HG03457 (cell line): Measurements from ENCODE around the gene RRP9.

Experiments
- ATAC-seq: cut with Tn5 transposase; IDR thresholded peaks from one replicate; pipeline ENCODE4 v1.9.1; 2021; ENCODE audit warnings: moderate number of reproducible peaks; ENCODE audit not compliant: unreplicated experiment

The RRP9 gene

DNA sequence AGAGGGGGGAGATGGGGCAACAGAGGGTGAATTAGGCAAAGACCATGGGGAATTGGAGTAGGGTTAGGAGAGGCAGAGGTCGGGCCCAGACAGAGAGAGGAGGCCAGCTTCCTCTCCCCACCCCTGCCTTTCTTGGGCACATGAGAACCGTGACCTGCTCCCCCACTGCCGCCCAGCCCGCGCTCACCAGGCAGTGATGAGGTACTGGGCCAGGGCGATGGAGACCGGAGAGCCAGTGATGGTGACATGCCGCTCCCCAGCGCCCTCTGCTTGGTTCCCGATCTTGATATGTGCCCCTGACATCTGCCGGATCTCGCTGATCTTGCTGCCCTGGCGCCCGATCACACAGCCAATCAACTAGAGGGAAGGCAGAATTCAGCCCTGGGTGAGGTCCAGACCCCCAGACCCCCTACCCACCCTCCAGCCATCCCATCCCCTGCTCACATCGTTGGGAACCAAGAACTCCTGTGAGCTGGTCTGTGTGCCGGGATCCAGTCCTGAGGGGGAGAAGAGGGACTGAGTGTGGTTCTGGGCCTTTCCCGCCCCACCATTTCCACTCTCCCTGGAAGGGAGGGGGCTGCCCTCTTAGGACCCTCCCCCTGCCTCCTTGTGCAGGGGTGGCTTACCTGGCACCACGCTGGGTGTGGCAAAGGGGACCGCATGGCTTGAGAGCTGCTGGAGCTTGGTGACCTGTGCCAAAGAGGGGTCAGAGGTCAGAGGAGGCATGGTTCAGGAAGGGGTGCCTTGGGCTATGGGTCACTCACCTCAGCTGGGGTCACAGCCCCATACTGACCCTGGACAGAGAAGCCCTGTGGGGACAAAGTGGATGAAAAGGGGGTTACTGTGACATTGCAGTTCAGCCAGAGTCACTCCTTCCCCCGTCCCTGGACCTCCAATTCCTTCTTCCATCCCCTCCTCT, 17.2 kb upstream of the RRP9 start:
- no peak for ATAC-seq

DNA sequence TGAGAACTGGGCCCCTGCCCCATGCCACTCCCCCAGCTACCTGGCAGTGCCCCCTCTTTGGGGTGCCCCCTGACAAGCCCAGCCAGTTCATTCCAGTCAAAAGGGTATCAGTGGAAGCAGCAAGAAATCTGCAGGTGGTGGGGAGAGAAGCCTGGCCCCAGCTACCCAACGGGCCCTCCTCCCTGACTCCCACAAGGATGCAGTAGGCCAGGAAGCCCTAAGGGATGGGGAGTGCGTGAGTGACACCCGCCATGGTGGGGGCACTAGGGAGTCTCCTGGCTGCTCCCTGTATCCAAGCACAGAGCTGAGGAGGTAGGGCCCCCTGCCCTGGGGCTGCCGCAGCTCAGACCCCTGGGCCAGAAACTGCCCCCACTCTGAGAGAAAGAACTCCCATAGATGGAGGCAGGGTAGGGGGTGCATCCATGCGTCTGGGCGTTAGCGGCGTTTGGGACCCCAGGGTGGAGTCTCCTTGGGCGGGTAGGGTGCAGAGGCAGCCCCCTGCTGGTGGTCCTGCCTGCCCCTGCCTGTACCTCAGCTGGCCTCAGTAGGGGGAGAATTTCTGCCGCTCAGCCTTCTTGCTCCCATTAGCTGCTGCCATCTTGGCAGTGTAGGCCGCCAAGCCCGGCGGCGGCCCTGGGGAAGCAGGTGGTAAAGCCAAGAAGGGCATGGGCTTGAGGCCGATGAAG, 16.0 kb upstream of the RRP9 start:
- ATAC-seq, result no peak

GRCh38 chr3:51955893-51956770, 14.4 kb upstream of the RRP9 start:
- no peak for ATAC-seq

DNA sequence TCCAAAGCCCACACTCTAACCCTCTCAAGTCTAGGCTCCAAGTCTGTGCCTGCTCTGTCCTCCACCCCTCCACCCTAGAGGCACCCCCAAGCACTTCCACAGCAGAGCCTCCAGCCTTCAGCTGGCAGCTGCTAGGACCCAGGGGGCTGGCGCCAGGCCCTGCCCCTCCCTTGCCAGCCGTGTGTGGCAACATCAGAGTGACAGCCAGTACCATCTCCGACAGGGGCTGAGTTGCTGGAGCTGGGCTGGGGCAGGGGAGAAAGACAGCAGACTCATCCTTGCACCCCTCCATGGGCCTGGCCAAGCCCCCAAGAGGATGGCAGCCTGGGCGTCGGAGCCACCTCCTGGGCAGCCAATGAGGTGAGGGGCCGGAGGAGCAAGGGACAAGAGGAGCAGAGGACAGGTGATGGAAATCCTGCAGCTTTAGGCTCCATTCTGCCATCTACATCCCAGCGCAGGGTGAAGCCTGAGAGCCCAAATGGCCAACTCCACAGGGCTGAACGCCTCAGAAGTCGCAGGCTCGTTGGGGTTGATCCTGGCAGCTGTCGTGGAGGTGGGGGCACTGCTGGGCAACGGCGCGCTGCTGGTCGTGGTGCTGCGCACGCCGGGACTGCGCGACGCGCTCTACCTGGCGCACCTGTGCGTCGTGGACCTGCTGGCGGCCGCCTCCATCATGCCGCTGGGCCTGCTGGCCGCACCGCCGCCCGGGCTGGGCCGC, 13.6 kb upstream of the RRP9 start, which contains the start of gene GPR62:
Gene GPR62 (plus strand): TSS at position 207 of the 718 bp plus-strand sequence. CDS start 272 bp downstream, at position 479.
- ATAC-seq, result no peak

- no peak for ATAC-seq
Measured at GRCh38 chr3:51954713-51955112, 13.0 kb upstream of the RRP9 start.

GRCh38 chr3:51954105-51954504, 12.4 kb upstream of the RRP9 start:
- ATAC-seq, result no peak

DNA sequence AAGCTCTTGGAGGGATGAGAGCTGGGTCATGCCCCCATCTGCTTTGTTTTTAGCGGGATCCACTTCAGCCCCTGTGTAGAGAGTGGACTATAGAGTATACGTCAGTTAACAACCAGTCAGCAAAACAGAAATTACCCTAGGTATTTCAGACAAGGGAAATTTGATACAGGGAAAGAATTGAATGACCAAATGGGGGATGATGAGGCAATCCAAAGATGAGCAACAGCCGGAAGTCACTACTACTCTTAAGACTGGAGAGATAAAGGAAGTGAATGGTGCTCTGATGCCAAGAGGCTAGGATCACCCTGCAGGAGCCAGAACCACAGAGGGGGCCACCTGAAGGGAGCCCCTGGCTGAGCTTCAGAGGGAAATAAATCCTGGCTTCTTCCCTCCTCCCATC, 11.7 kb upstream of the RRP9 start:
- no peak for ATAC-seq

- no peak for ATAC-seq
Measured at GRCh38 chr3:51950899-51951298, 9.2 kb upstream of the RRP9 start.

- ATAC-seq, result no peak
Measured at GRCh38 chr3:51949121-51949520, 7.4 kb upstream of the RRP9 start.

- no peak for ATAC-seq
Measured at GRCh38 chr3:51948016-51948580, 6.4 kb upstream of the RRP9 start.

DNA sequence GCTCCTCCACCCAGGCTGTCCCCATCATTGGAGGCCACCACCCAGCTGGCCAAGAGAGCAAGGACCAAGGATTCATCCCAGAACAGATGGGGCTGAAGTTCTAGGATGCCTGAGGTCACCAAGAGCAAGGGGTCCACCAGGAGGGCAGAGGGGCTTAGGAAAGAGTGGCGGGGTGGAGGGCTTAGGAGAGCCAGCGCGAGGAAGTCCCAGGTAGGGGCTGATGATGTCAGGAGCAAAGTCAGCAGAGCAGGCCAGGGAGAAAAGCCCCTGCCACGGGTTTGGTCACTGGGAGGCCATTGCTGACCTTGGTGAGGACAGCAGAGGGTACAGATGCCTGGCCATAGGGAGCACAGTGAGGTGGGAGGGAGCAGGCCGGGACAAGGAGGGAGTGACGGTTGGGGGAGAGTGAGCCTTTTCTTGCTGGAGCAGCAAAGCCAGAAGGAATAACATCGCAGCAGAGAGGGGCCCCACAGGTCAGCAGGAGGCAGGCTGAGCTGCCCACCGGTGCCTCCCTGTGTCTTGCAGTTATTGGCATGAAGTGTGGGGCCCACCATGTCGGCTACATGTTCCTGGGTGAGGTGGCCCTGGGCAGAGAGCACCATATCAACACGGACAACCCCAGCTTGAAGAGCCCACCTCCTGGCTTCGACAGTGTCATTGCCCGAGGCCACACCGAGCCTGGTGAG, 5.7 kb upstream of the RRP9 start:
- ATAC-seq, result no peak

- ATAC-seq, result no peak
Measured at GRCh38 chr3:51946796-51947195, 5.1 kb upstream of the RRP9 start.

GRCh38 chr3:51945926-51946705, 4.4 kb upstream of the RRP9 start:
- ATAC-seq, result no peak

- no peak for ATAC-seq
Measured at GRCh38 chr3:51945031-51945840, 3.5 kb upstream of the RRP9 start.

DNA sequence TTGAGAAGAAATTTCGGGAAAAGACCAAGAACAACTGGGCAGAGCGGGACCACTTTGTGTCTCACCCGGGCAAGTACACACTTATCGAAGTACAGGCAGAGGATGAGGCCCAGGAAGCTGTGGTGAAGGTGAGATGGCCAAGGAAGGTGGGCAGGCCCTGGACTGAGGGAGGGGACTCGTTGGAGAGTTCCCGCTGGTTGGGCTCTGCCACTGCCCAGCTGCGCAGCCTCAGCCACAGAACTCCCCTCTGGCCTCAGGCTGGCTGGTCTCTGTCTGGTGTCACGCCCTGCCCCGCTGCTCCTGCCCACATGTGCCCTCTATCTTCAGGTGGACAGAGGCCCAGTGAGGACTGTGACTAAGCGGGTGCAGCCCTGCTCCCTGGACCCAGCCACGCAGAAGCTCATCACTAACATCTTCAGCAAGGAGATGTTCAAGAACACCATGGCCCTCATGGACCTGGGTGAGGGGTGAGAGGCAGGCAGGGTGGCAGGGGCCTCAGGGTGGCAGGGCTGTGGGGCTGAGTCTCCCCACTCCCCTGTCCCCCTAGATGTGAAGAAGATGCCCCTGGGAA, 2.8 kb upstream of the RRP9 start:
- no peak for ATAC-seq

GRCh38 chr3:51943451-51944391, 2.0 kb upstream of the RRP9 start:
- ATAC-seq, result no peak
